Brain microvascular endothelial cell (primary cell): ENCODE measurements around the gene GALNT3.

Experiments
- DNase-seq: peaks from one replicate; pipeline ENCODE4 v3.0.0-alpha.2; 2020
- H3K27ac ChIP-seq: fragments of 250-450 bp; sonication (Bioruptor Pico); 2 replicates; pipeline ENCODE4 v1.5.1; 2020; ENCODE audit warnings: mild to moderate bottlenecking, moderate library complexity
- H3K27me3 ChIP-seq: fragments of 250-450 bp; sonication (Bioruptor Pico); replicated peaks from 2 replicates; pipeline ENCODE4 v1.5.1; 2020; ENCODE audit warnings: mild to moderate bottlenecking
- H3K36me3 ChIP-seq: fragments of 250-450 bp; sonication (Bioruptor Pico); replicated peaks from 2 replicates; pipeline ENCODE4 v1.5.1; 2020; ENCODE audit warnings: mild to moderate bottlenecking
- H3K4me3 ChIP-seq: 2 replicates; pipeline ENCODE4 v1.5.1; 2011; ENCODE audit warnings: low read depth, mild to moderate bottlenecking, control low read depth, low read length, moderate library complexity
- in situ Hi-C: cut with HindIII; loops from 2 replicates; pipeline ENCODE4 v1.10.0; 2017; ENCODE audit warnings: low sequenced_read_pairs, low pct_ligation_motif_present
- TF ChIP-seq, protein P1 (sequence below): IDR thresholded peaks from 2 replicates; pipeline ENCODE4 v1.5.1; 2011; ENCODE audit warnings: low read depth, mild to moderate bottlenecking, moderate library complexity, low read length, control low read depth, inconsistent platforms; ENCODE audit errors: missing control alignments

Gene GALNT3

DNA sequence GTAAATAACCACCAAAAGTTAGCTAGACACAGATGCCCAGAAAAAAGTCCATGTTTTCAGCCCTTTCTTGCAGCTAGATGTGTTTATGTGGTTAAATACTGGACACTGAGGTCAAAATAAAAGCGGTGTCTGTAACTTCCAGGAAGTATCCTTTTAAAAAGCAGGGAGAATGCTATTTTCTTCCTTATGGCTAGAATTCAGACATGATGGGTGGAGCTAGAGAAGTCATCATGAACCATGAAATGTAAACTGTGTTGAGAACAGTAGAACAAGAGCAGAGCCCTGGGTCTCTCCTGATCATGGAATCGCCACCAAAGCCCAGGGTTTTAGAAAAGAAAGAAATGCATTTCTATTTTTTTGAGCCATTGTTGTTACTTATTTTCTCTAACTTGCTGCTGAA lies 41.3 kb upstream of the GALNT3 start:
- Histone ChIP-seq H3K27me3 (no peaks in the 10 kb centered on the region), H3K27ac (no peak overlapping the region), H3K4me3 (no peak overlapping the region), H3K36me3 (no peaks in the 10 kb centered on the region)
- no peak for DNase-seq
- in situ Hi-C loops, result no loop called here
- TF ChIP-seq, protein P1, sequence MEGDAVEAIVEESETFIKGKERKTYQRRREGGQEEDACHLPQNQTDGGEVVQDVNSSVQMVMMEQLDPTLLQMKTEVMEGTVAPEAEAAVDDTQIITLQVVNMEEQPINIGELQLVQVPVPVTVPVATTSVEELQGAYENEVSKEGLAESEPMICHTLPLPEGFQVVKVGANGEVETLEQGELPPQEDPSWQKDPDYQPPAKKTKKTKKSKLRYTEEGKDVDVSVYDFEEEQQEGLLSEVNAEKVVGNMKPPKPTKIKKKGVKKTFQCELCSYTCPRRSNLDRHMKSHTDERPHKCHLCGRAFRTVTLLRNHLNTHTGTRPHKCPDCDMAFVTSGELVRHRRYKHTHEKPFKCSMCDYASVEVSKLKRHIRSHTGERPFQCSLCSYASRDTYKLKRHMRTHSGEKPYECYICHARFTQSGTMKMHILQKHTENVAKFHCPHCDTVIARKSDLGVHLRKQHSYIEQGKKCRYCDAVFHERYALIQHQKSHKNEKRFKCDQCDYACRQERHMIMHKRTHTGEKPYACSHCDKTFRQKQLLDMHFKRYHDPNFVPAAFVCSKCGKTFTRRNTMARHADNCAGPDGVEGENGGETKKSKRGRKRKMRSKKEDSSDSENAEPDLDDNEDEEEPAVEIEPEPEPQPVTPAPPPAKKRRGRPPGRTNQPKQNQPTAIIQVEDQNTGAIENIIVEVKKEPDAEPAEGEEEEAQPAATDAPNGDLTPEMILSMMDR, result no peak

- H3K4me3 ChIP-seq, result no peak overlapping the region
- no peaks in the 10 kb centered on the region for H3K27me3 ChIP-seq
- H3K36me3 ChIP-seq, result no peaks in the 10 kb centered on the region
- DNase-seq, result peak; percentile 62
- TF ChIP-seq, protein P1, result no peak
- in situ Hi-C loops, result no loop called here
- H3K27ac ChIP-seq, result no peak overlapping the region
Observed at GRCh38 chr2:165833156-165833555, 39.1 kb upstream of the GALNT3 start.

DNA sequence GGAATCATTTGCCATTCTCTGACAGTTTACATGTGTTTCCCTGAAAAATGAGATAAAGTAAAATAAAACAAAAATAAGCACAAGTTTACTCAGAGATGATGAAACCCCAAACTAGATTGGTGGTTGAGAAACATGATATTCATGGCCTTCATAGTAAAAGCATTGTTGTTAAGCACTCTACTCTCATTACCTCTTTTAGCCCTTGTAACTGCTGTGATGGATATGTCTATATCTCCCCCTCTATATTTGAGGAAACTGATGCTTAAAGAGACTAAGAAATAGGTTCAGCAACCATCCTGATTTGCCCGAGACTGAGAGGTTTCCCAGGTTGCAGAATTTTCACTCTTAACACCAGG lies 33.9 kb upstream of the GALNT3 start:
- no peak for DNase-seq
- no peaks in the 10 kb centered on the region for H3K36me3 ChIP-seq
- no peak overlapping the region for H3K27ac ChIP-seq
- TF ChIP-seq, protein P1, result no peak
- H3K4me3 ChIP-seq, result no peak overlapping the region
- in situ Hi-C loops, result no loop called here
- no peaks in the 10 kb centered on the region for H3K27me3 ChIP-seq

DNA sequence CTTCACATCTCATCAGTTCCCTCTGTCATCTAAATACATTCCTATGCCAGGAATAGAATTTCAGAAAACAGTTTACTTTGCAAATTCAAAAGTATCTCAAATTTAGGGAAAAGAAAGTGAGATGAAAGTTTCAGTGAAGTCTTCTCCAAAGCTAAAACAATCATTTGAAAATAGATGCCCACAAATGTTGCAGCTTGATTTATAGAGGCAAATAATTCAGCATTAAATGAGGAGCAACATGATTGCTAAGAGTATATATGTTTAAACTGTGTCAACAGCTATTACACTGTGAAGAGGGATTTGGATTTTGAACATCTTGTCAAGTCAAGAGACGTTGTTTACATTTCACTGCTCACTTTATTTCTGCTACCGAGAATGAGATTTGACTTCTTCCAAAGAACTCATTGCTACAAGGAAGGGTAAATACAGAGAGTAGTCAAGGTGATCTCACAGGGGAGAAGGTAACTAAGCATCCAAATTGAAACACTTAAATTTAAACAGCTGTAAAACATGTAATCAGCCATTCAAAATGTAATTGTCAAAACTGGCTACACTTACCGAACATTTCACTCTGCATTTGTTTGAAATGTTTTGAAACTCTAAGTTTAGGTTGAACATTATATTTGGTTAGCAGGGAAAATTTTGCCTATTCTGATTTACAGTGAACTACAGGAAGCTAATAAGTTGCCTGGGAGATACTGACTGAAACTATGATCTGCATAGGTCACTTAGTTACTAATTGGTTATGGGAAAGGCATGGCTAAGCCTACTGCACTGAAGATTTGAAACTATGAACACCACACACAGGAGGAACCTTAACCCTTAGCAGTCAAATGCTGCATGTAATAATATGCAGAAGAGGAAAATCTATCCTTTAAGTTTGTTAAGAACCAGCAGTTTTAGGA lies 33.2 kb upstream of the GALNT3 start:
- TF ChIP-seq, protein P1, result no peak
- H3K27me3 ChIP-seq, result no peaks in the 10 kb centered on the region
- H3K4me3 ChIP-seq, result no peak overlapping the region
- H3K36me3 ChIP-seq, result no peaks in the 10 kb centered on the region
- no peak overlapping the region for H3K27ac ChIP-seq
- DNase-seq, result no peak
- in situ Hi-C loops, result no loop called here

GRCh38 chr2:165825041-165825440 lies 31.0 kb upstream of the GALNT3 start:
- no peak overlapping the region for H3K4me3 ChIP-seq
- in situ Hi-C loops, result no loop called here
- TF ChIP-seq, protein P1, result no peak
- no peaks in the 10 kb centered on the region for H3K27me3 ChIP-seq
- DNase-seq, result peak; percentile 68
- no peaks in the 10 kb centered on the region for H3K36me3 ChIP-seq
- H3K27ac ChIP-seq, result no peak overlapping the region

GRCh38 chr2:165820296-165820695 lies 26.2 kb upstream of the GALNT3 start:
- Histone ChIP-seq H3K36me3 (no peaks in the 10 kb centered on the region), H3K4me3 (no peak overlapping the region), H3K27ac (no peak overlapping the region), H3K27me3 (no peaks in the 10 kb centered on the region)
- DNase-seq, result no peak
- TF ChIP-seq, protein P1, result no peak
- in situ Hi-C loops, result no loop called here
